Measurements from ENCODE around the gene AK2.

The AK2 gene

DNA sequence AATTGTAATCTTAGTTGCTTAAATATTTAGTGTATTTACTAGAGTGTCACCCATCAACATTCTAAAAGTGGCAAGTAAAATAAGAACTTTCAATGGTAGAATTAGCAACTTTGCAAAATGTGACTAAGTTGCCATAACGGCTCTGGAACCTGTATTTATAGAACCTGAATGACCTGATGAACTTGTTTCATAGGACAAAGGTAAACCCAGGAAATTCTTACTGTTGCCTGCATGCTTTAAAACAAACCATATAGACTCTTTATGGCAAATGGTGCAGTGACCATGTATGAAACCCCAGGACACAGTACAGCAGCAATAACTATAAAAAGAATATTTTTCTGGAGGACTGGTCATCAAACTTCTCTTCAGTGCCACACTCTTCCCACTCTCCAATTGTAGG is 22.9 kb downstream of the AK2 start:
- ATAC-seq (ENCODE audit: insufficient read depth, low read depth): no peak
- Histone ChIP-seq H3K4me2 (ENCODE audit: insufficient read depth, low read length) (no peak overlapping the region), H3K36me3 (ENCODE audit: insufficient read depth, low read length) (peaks cover 83% of the 10 kb centered on the region), H3K9ac (ENCODE audit: low read depth, low read length) (no peak overlapping the region), H3K27ac (ENCODE audit: low read length) (no peak overlapping the region), H3K79me2 (ENCODE audit: insufficient read depth, low read length) (no peaks in the 10 kb centered on the region), H3K4me1 (ENCODE audit: insufficient read depth, low read length) (no peaks in the 10 kb centered on the region), H4K20me1 (ENCODE audit: insufficient read depth, low read length) (no peaks in the 10 kb centered on the region), H3K27me3 (ENCODE audit: insufficient read depth, low read length, poor library complexity) (no peaks in the 10 kb centered on the region), H3K9me3 (ENCODE audit: insufficient read depth, low read length, severe bottlenecking) (no peaks in the 10 kb centered on the region), H2AFZ (ENCODE audit: low read depth, low read length) (no peak overlapping the region), H3K4me3 (ENCODE audit: low read depth in 1 of 2, low read length in 2 of 2) (no peak overlapping the region)
- no peak for DNase-seq
- TF ChIP-seq EZH2 (IDR thresholded peaks at IDR 0.05; ENCODE audit: borderline replicate concordance, low read depth, low read length, severe bottlenecking): no peak
- TF ChIP-seq, protein P1, sequence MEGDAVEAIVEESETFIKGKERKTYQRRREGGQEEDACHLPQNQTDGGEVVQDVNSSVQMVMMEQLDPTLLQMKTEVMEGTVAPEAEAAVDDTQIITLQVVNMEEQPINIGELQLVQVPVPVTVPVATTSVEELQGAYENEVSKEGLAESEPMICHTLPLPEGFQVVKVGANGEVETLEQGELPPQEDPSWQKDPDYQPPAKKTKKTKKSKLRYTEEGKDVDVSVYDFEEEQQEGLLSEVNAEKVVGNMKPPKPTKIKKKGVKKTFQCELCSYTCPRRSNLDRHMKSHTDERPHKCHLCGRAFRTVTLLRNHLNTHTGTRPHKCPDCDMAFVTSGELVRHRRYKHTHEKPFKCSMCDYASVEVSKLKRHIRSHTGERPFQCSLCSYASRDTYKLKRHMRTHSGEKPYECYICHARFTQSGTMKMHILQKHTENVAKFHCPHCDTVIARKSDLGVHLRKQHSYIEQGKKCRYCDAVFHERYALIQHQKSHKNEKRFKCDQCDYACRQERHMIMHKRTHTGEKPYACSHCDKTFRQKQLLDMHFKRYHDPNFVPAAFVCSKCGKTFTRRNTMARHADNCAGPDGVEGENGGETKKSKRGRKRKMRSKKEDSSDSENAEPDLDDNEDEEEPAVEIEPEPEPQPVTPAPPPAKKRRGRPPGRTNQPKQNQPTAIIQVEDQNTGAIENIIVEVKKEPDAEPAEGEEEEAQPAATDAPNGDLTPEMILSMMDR (IDR thresholded peaks at IDR 0.05; ENCODE audit: borderline replicate concordance, extremely low read depth, low read length, poor library complexity, severe bottlenecking): no peak

- H3K4me3 ChIP-seq (ENCODE audit: low read depth in 1 of 2, low read length in 2 of 2): no peak overlapping the region
- H3K9me3 ChIP-seq (ENCODE audit: insufficient read depth, low read length, severe bottlenecking): no peaks in the 10 kb centered on the region
- no peak overlapping the region for H2AFZ ChIP-seq (ENCODE audit: low read depth, low read length)
- no peak for TF ChIP-seq EZH2 (IDR thresholded peaks at IDR 0.05; ENCODE audit: borderline replicate concordance, low read depth, low read length, severe bottlenecking)
- TF ChIP-seq, protein P1 (IDR thresholded peaks at IDR 0.05; ENCODE audit: borderline replicate concordance, extremely low read depth, low read length, poor library complexity, severe bottlenecking): no peak
- no peaks in the 10 kb centered on the region for H3K27me3 ChIP-seq (ENCODE audit: insufficient read depth, low read length, poor library complexity)
- DNase-seq (no peak), ATAC-seq (ENCODE audit: insufficient read depth, low read depth) (no peak)
- no peaks in the 10 kb centered on the region for H3K79me2 ChIP-seq (ENCODE audit: insufficient read depth, low read length)
- no peak overlapping the region for H3K27ac ChIP-seq (ENCODE audit: low read length)
- no peaks in the 10 kb centered on the region for H4K20me1 ChIP-seq (ENCODE audit: insufficient read depth, low read length)
- no peak overlapping the region for H3K9ac ChIP-seq (ENCODE audit: low read depth, low read length)
- no peak overlapping the region for H3K4me2 ChIP-seq (ENCODE audit: insufficient read depth, low read length)
- H3K4me1 ChIP-seq (ENCODE audit: insufficient read depth, low read length): no peaks in the 10 kb centered on the region
- H3K36me3 ChIP-seq (ENCODE audit: insufficient read depth, low read length): peaks cover 82% of the 10 kb centered on the region
Measured at GRCh38 chr1:33012165-33012564, 24.5 kb downstream of the AK2 start.

- TF ChIP-seq EZH2 (IDR thresholded peaks at IDR 0.05; ENCODE audit: borderline replicate concordance, low read depth, low read length, severe bottlenecking): no peak
- TF ChIP-seq, protein P1 (IDR thresholded peaks at IDR 0.05; ENCODE audit: borderline replicate concordance, extremely low read depth, low read length, poor library complexity, severe bottlenecking): no peak
- Histone ChIP-seq H3K9me3 (ENCODE audit: insufficient read depth, low read length, severe bottlenecking) (no peaks in the 10 kb centered on the region), H3K4me2 (ENCODE audit: insufficient read depth, low read length) (no peak overlapping the region), H3K4me1 (ENCODE audit: insufficient read depth, low read length) (no peaks in the 10 kb centered on the region), H3K27ac (ENCODE audit: low read length) (no peak overlapping the region), H3K36me3 (ENCODE audit: insufficient read depth, low read length) (peaks cover 83% of the 10 kb centered on the region), H3K4me3 (ENCODE audit: low read depth in 1 of 2, low read length in 2 of 2) (no peak overlapping the region), H3K9ac (ENCODE audit: low read depth, low read length) (no peak overlapping the region), H3K27me3 (ENCODE audit: insufficient read depth, low read length, poor library complexity) (no peaks in the 10 kb centered on the region), H2AFZ (ENCODE audit: low read depth, low read length) (no peak overlapping the region), H3K79me2 (ENCODE audit: insufficient read depth, low read length) (no peaks in the 10 kb centered on the region), H4K20me1 (ENCODE audit: insufficient read depth, low read length) (no peaks in the 10 kb centered on the region)
- ATAC-seq (ENCODE audit: insufficient read depth, low read depth) (no peak), DNase-seq (no peak)
Measured at GRCh38 chr1:33010932-33011731, 25.6 kb downstream of the AK2 start.
